ENCODE data around the gene PTPN11.

- TF ChIP-seq EZH2phosphoT487 (IDR thresholded peaks at IDR 0.05; ENCODE audit: borderline replicate concordance, low read depth, low read length) (no peak), CTCF (conservative IDR thresholded peaks at IDR 0.05; ENCODE audit: low read length) (no peak)
Measured at GRCh38 chr12:112370199-112370598, 48.5 kb upstream of the PTPN11 start.
